HG02759 (cell line): ENCODE data around the gene ITPKC.

Experiments used
- ATAC-seq: cut with Tn5 transposase; IDR thresholded peaks from one replicate; pipeline ENCODE4 v1.9.1; 2021; ENCODE audit warnings: mild to moderate bottlenecking, moderate library complexity; ENCODE audit not compliant: unreplicated experiment

The ITPKC gene

GRCh38 chr19:40690050-40690692, 26.7 kb upstream of the ITPKC start, which contains the start of gene NUMBL:
TSS of gene NUMBL (minus strand) at chr19:40690651. CDS start at chr19:40690483, 168 bp downstream.
- peak; percentile 38 for ATAC-seq

GRCh38 chr19:40690693-40691420, 26.1 kb upstream of the ITPKC start:
- peak; percentile 71 for ATAC-seq

GRCh38 chr19:40691421-40692211, 25.3 kb upstream of the ITPKC start:
- no peak for ATAC-seq

GRCh38 chr19:40692212-40692551, 24.7 kb upstream of the ITPKC start:
- ATAC-seq: no peak

GRCh38 chr19:40693150-40693788, 23.6 kb upstream of the ITPKC start:
- ATAC-seq: no peak

GRCh38 chr19:40693896-40694295, 23.0 kb upstream of the ITPKC start:
- ATAC-seq: no peak

GRCh38 chr19:40695881-40696280, 21.0 kb upstream of the ITPKC start:
- ATAC-seq: no peak

GRCh38 chr19:40697007-40697406, 19.9 kb upstream of the ITPKC start:
- no peak for ATAC-seq

- ATAC-seq: no peak
These were observed 16.8 kb upstream of the ITPKC start for GRCh38 chr19:40700083-40700482.

GRCh38 chr19:40701758-40702157, 15.2 kb upstream of the ITPKC start:
- no peak for ATAC-seq

- no peak for ATAC-seq
These were observed 14.4 kb upstream of the ITPKC start for GRCh38 chr19:40702337-40703012.

GRCh38 chr19:40703029-40703755, 13.7 kb upstream of the ITPKC start:
- ATAC-seq: no peak

- ATAC-seq: no peak
These were observed 12.2 kb upstream of the ITPKC start for GRCh38 chr19:40704491-40705361.

GRCh38 chr19:40705362-40705651, 11.6 kb upstream of the ITPKC start:
- no peak for ATAC-seq

- no peak for ATAC-seq
These were observed 10.8 kb upstream of the ITPKC start for GRCh38 chr19:40705950-40706619.

GRCh38 chr19:40707615-40708014, 9.3 kb upstream of the ITPKC start:
- ATAC-seq: no peak

- ATAC-seq: no peak
These were observed 7.1 kb upstream of the ITPKC start for GRCh38 chr19:40709817-40710216.

- no peak for ATAC-seq
These were observed 3.0 kb upstream of the ITPKC start for GRCh38 chr19:40713939-40714338.
